Mesenchymal stem cell (in vitro differentiated cells and primary cell): ENCODE measurements around the gene CFAP99.

Experiments
- DNase-seq: peaks from one replicate; pipeline ENCODE4 v3.0.0-alpha.2; 2013
- H2AFZ ChIP-seq: one replicate; pipeline ENCODE4 v1.6.1; 2013; ENCODE audit warnings: low read depth, mild to moderate bottlenecking, control low read depth, inconsistent platforms, low read length, moderate library complexity
- H2AK5ac ChIP-seq: 2 replicates; pipeline ENCODE4 v1.6.1; 2013; ENCODE audit warnings: low read length, moderate library complexity, mild to moderate bottlenecking, inconsistent platforms; ENCODE audit not compliant: severe bottlenecking
- H2BK120ac ChIP-seq: one replicate; pipeline ENCODE4 v1.6.1; 2013; ENCODE audit warnings: low read depth, mild to moderate bottlenecking, inconsistent platforms, low read length, moderate library complexity
- H2BK12ac ChIP-seq, 2 experiments: one replicate each; pipeline ENCODE4 v1.6.1; 2013; ENCODE audit warnings: inconsistent platforms in 2 of 2, low read length in 2 of 2, mild to moderate bottlenecking in 2 of 2, moderate library complexity in 2 of 2, control low read depth in 1 of 2
- H2BK15ac ChIP-seq: one replicate; pipeline ENCODE4 v1.6.1; 2013; ENCODE audit warnings: mild to moderate bottlenecking, low read depth, inconsistent platforms; ENCODE audit not compliant: poor library complexity, severe bottlenecking
- H2BK5ac ChIP-seq: 2 replicates; pipeline ENCODE4 v1.6.1; 2013; ENCODE audit warnings: low read depth, mild to moderate bottlenecking, low read length, control low read depth, inconsistent platforms; ENCODE audit not compliant: poor library complexity, severe bottlenecking
- H3K14ac ChIP-seq, 2 experiments: one replicate each; pipeline ENCODE4 v1.6.1; 2013; ENCODE audit warnings: inconsistent platforms in 2 of 2, low read length in 2 of 2, control low read depth in 1 of 2, mild to moderate bottlenecking in 1 of 2, moderate library complexity in 1 of 2
- H3K18ac ChIP-seq, 2 experiments: one replicate each; pipeline ENCODE4 v1.6.1; 2013; ENCODE audit warnings: inconsistent platforms in 2 of 2, low read length in 2 of 2, control low read depth in 1 of 2, low read depth in 1 of 2, mild to moderate bottlenecking in 1 of 2
- H3K23ac ChIP-seq, 2 experiments: one replicate each; pipeline ENCODE4 v1.6.1; 2013; ENCODE audit warnings: inconsistent platforms in 2 of 2, low read length in 2 of 2, mild to moderate bottlenecking in 2 of 2, moderate library complexity in 2 of 2, control low read depth in 1 of 2
- H3K27ac ChIP-seq: 2 replicates; pipeline ENCODE4 v1.5.1; 2013; ENCODE audit warnings: mild to moderate bottlenecking, moderate library complexity, low read length, control low read depth, inconsistent platforms; ENCODE audit not compliant: poor library complexity, severe bottlenecking
- H3K27me3 ChIP-seq, 2 experiments: 2 replicates each; pipeline versions ENCODE4 v1.6.1 to v1.7.0; 2013; ENCODE audit warnings: low read length in 2 of 2, mild to moderate bottlenecking in 2 of 2, moderate library complexity in 2 of 2, control low read depth in 1 of 2, inconsistent platforms in 1 of 2; ENCODE audit not compliant: control insufficient read depth in 1 of 2, insufficient read depth in 1 of 2
- H3K36me3 ChIP-seq, 2 experiments: 2 replicates each; pipeline versions ENCODE4 v1.6.1 to v1.7.0; 2013; ENCODE audit warnings: low read length in 2 of 2, control low read depth in 1 of 2, inconsistent platforms in 1 of 2, low read depth in 1 of 2, mild to moderate bottlenecking in 1 of 2; ENCODE audit not compliant: insufficient read depth in 2 of 2, control insufficient read depth in 1 of 2
- H3K4ac ChIP-seq, 2 experiments: one replicate each; pipeline ENCODE4 v1.6.1; 2013; ENCODE audit warnings: inconsistent platforms in 2 of 2, low read length in 2 of 2, mild to moderate bottlenecking in 2 of 2, moderate library complexity in 2 of 2, control low read depth in 1 of 2, low read depth in 1 of 2
- H3K4me1 ChIP-seq: 2 replicates; pipeline ENCODE4 v1.6.1; 2013; ENCODE audit warnings: low read depth, low read length, control low read depth; ENCODE audit not compliant: control insufficient read depth, insufficient read depth
- H3K4me2 ChIP-seq: 2 replicates; pipeline ENCODE4 v1.6.1; 2013; ENCODE audit warnings: low read length, mild to moderate bottlenecking, inconsistent platforms; ENCODE audit not compliant: poor library complexity, severe bottlenecking
- H3K4me3 ChIP-seq, 2 experiments: 2 replicates each; pipeline versions ENCODE4 v1.5.1 to v1.7.0; 2013; ENCODE audit warnings: low read length in 2 of 2, mild to moderate bottlenecking in 2 of 2, control low read depth in 1 of 2, low read depth in 1 of 2; ENCODE audit not compliant: insufficient read depth in 1 of 2
- H3K79me1 ChIP-seq: replicated peaks from 2 replicates; pipeline ENCODE4 v1.6.1; 2013; ENCODE audit warnings: mild to moderate bottlenecking, control low read depth, low read length, inconsistent platforms; ENCODE audit not compliant: poor library complexity, severe bottlenecking
- H3K9ac ChIP-seq: 2 replicates; pipeline ENCODE4 v1.7.0; 2013; ENCODE audit warnings: mild to moderate bottlenecking, low read length, moderate library complexity
- H3K9me3 ChIP-seq: 2 replicates; pipeline ENCODE4 v1.7.0; 2013; ENCODE audit warnings: mild to moderate bottlenecking, low read length; ENCODE audit not compliant: control insufficient read depth
- H4K8ac ChIP-seq: one replicate; pipeline ENCODE4 v1.6.1; 2013; ENCODE audit warnings: inconsistent platforms, mild to moderate bottlenecking, low read length, moderate library complexity
- H4K91ac ChIP-seq: one replicate; pipeline ENCODE4 v1.6.1; 2013; ENCODE audit warnings: mild to moderate bottlenecking, low read length, inconsistent platforms
- WGBS: methylation state at CpG from one replicate; pipeline ENCODE4 v1.1.7; 2013; ENCODE audit warnings: mixed read lengths; 5-methylcytosine and 5-hydroxymethylcytosine counted together

CFAP99 gene

DNA sequence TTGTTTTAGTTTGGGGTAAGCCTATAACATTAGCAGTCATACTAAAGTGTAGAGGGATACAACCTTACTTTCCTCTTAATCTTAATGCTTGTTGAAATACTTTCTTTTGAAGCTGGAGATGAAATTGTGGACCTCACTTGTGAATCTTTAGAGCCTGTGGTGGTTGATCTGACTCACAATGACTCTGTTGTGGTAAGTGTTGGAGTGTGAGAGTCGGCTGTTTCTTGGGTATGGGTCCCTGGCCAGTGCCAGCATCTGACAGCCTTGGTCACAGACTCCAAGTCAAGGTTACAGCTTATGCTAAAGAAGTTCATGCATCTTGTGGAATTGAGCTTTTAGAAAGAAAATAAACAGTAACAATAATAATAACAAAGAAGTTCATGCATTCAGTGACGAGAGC is 81.8 kb downstream of the CFAP99 start:
- H3K36me3 ChIP-seq, result peaks cover 51 to 79% of the 10 kb centered on the region in 2 experiments
- 98% methylated on average over 2 of the region's 2 CpGs for WGBS
- no peak for DNase-seq

DNA sequence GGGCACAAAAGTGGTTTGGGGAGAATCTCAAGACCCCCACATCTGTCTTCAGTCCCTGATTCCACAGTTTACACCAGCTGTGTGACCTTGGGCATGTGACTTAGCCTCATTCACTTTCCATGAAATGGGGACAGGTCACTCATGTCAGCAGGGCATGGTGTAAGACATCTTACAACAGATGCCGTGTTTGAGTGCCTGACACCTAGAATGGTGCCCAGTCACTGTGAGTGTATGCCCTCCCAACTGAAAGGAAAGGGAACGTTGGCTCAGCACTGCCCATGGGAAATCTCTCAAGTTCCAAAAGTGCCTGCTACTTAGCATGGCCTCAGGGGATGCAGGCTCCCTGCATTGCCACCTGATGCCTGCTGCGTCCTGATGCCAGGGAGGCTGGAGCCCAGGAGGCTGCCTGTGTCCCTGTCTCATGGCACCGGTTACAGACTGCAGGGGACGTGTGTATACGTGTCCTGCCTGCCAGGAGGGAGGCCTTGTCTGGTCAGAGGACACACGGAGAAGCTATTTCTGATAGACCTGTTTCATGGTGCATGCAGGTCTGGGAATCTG is 82.4 kb downstream of the CFAP99 start:
- no peak overlapping the region for H3K18ac ChIP-seq
- no peak overlapping the region for H4K91ac ChIP-seq
- DNase-seq, result no peak
- H3K9me3 ChIP-seq, result no peaks in the 10 kb centered on the region
- H2AFZ ChIP-seq, result no peak overlapping the region
- no peaks in the 10 kb centered on the region for H3K4me1 ChIP-seq
- H3K27ac ChIP-seq, result no peak overlapping the region
- H3K14ac ChIP-seq, result no peak overlapping the region
- H4K8ac ChIP-seq, result no peak overlapping the region
- H3K79me1 ChIP-seq, result peaks cover 35% of the 10 kb centered on the region
- H3K9ac ChIP-seq, result no peak overlapping the region
- H2BK5ac ChIP-seq, result no peak overlapping the region
- no peak overlapping the region for H2BK12ac ChIP-seq
- H3K4me2 ChIP-seq, result no peak overlapping the region
- WGBS, result 98% methylated on average over 7 of the region's 7 CpGs
- no peak overlapping the region for H3K4ac ChIP-seq
- no peak overlapping the region for H2BK15ac ChIP-seq
- H2AK5ac ChIP-seq, result no peak overlapping the region
- H3K23ac ChIP-seq, result no peak overlapping the region
- no peaks in the 10 kb centered on the region for H3K27me3 ChIP-seq
- H3K36me3 ChIP-seq, result peaks cover 50 to 80% of the 10 kb centered on the region in 2 experiments
- no peak overlapping the region for H2BK120ac ChIP-seq
- no peak overlapping the region for H3K4me3 ChIP-seq

More for the DNA sequence above, 81.8 kb downstream of the CFAP99 start:
- peaks cover 35% of the 10 kb centered on the region for H3K79me1 ChIP-seq
- no peak overlapping the region for H3K4me3 ChIP-seq
- H2BK12ac ChIP-seq, result no peak overlapping the region
- H3K14ac ChIP-seq, result no peak overlapping the region
- H3K9ac ChIP-seq, result no peak overlapping the region
- no peak overlapping the region for H2BK120ac ChIP-seq
- H3K27ac ChIP-seq, result no peak overlapping the region
- no peak overlapping the region for H2BK15ac ChIP-seq
- no peak overlapping the region for H2AK5ac ChIP-seq
- no peak overlapping the region for H3K4me2 ChIP-seq
- no peaks in the 10 kb centered on the region for H3K27me3 ChIP-seq
- no peaks in the 10 kb centered on the region for H3K9me3 ChIP-seq
- no peak overlapping the region for H2AFZ ChIP-seq
- no peak overlapping the region for H3K18ac ChIP-seq
- H3K4me1 ChIP-seq, result no peaks in the 10 kb centered on the region
- H4K8ac ChIP-seq, result no peak overlapping the region
- no peak overlapping the region for H2BK5ac ChIP-seq
- H4K91ac ChIP-seq, result no peak overlapping the region
- no peak overlapping the region for H3K23ac ChIP-seq
- H3K4ac ChIP-seq, result no peak overlapping the region

DNA sequence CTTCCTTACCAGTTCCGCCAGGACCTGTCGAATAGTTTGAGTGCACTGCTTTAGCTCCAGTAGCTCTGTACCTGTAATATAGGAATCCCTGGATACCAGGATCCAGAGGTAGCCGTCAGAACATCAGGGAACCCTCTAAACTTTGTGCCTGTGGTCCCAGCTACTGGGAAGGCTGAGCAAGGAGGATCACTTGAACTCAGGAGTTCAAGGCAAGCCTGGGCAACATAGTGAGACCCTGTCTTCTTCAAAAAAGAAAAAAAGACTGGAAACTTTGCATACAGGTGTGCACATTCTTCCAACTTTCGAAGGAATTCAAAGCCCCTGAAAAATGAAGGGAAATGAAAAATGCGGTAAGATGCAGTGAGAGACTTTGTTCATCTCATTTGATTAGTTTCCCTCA is 85.1 kb downstream of the CFAP99 start:
- no peak overlapping the region for H3K4me3 ChIP-seq
- H3K14ac ChIP-seq, result no peak overlapping the region
- H3K4me2 ChIP-seq, result no peak overlapping the region
- no peak overlapping the region for H2BK15ac ChIP-seq
- peaks cover 29% of the 10 kb centered on the region for H3K79me1 ChIP-seq
- no peaks in the 10 kb centered on the region for H3K9me3 ChIP-seq
- no peak overlapping the region for H3K23ac ChIP-seq
- peaks cover 4% of the 10 kb centered on the region for H3K4me1 ChIP-seq
- no peak overlapping the region for H2BK12ac ChIP-seq
- no peak overlapping the region for H2BK5ac ChIP-seq
- no peak overlapping the region for H4K91ac ChIP-seq
- no peak overlapping the region for H2AFZ ChIP-seq
- DNase-seq, result no peak
- peaks cover 38 to 74% of the 10 kb centered on the region in 2 experiments for H3K36me3 ChIP-seq
- H2BK120ac ChIP-seq, result no peak overlapping the region
- 97% methylated on average over 5 of the region's 5 CpGs for WGBS
- H3K27ac ChIP-seq, result no peak overlapping the region
- H3K9ac ChIP-seq, result no peak overlapping the region
- H3K18ac ChIP-seq, result no peak overlapping the region
- H3K27me3 ChIP-seq, result no peaks in the 10 kb centered on the region
- no peak overlapping the region for H4K8ac ChIP-seq
- no peak overlapping the region for H2AK5ac ChIP-seq
- no peak overlapping the region for H3K4ac ChIP-seq

DNA sequence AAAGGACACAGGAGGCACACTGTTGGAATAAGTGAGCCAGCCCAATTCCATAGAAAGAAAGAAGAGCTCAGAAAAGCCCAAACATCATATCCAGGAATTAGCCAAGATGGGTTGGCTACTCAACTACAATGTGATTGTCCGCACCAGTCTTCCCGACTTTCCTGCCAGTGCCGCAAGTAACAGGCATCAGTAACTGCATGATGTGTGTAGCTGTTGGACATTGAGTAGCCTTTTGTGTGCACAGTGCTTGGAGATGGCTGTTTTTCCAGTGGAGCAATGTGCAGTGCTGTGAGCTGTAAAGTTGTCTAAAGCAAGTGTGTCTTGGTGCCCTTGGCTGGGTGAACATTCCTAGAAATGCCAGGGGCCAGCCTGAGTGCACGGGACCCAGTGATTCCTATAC is 88.5 kb downstream of the CFAP99 start:
- no peak overlapping the region for H3K9ac ChIP-seq
- no peaks in the 10 kb centered on the region for H3K9me3 ChIP-seq
- no peak overlapping the region for H2AFZ ChIP-seq
- no peak overlapping the region for H4K91ac ChIP-seq
- H3K4me2 ChIP-seq, result no peak overlapping the region
- no peak overlapping the region for H3K23ac ChIP-seq
- no peak overlapping the region for H2BK5ac ChIP-seq
- H4K8ac ChIP-seq, result no peak overlapping the region
- H3K18ac ChIP-seq, result no peak overlapping the region
- H2BK15ac ChIP-seq, result no peak overlapping the region
- H3K27me3 ChIP-seq, result no peaks in the 10 kb centered on the region
- peaks cover 30% of the 10 kb centered on the region for H3K79me1 ChIP-seq
- H2BK12ac ChIP-seq, result no peak overlapping the region
- 100% methylated on average over 4 of the region's 4 CpGs for WGBS
- no peak overlapping the region for H2BK120ac ChIP-seq
- no peak overlapping the region for H3K14ac ChIP-seq
- H3K4ac ChIP-seq, result no peak overlapping the region
- DNase-seq, result no peak
- peaks cover 9% of the 10 kb centered on the region for H3K4me1 ChIP-seq
- no peak overlapping the region for H3K4me3 ChIP-seq
- no peak overlapping the region for H2AK5ac ChIP-seq
- H3K27ac ChIP-seq, result no peak overlapping the region
- H3K36me3 ChIP-seq, result peaks cover 45 to 66% of the 10 kb centered on the region in 2 experiments
